Globus pallidus (tissue), 1 donor: ENCODE data around the gene RPS6KA1.
"Not testable (repeated sequence)": the region's sequence is repeated elsewhere in the genome, so short reads cannot be mapped to it uniquely, and the experiment has no call there.

Experiments used
- DNase-seq: peaks from one replicate; pipeline ENCODE4 v3.0.0-alpha.2; 2015; ENCODE audit warnings: low spot score

The RPS6KA1 gene

DNA sequence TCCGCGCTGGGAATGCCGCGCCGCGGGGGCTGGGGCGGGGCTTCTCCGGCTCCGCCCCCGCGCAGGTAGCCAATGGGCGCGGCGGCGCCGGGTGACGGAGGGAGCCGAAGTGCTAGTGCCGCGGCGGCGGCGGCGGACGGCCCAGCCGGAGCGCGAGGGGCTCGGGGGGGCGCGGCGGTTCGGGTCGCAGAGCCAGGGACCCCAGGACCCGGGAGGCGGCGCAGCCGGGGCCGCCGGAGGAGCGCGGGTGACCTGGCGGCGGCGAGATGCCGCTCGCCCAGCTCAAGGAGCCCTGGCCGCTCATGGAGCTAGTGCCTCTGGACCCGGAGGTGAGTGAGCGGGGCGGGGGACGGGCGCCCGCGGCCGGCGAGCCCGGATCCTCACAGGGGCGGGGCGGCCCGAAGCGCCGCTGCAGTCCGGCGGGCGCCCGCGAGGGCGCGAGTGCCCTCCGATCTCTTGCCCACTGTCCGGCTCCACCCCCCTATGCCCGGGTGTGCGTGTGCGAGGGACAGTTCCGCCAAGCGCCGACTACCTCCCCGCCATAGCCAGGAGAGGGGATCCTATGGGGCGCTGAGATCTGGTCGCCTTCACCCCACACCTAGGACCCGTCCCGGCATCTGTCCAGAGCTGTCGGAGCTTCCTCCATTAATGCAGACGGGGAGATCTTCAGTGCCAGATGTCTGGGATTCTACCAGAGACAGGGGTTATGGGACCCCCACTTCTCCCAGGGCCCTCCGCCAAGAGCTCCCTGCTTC lies at the start of gene RPS6KA1:
TSS of gene RPS6KA1 (plus strand) at position 107 of the 755 bp plus-strand sequence. CDS start at position 267, 160 bp downstream.
- peak; percentile 70 for DNase-seq

DNA sequence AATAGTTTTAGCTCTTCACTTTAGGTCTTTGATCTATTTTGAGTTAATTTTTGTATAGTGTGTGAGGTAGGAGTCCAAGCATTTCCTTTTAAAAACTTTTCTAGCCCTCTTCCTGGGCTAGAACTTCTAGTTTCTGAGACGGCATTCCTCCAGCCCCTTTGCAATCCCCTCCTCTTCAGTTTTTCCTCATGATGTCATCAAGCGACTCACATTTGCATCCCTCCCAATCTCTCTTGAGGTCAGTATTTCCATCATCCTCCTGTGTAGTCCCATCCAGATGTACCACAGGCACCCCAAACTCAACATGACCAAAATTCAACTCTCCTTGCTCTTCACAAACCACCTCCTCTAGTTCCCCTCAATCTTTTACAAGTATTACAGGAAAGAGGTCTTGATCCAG lies 46.6 kb upstream of the RPS6KA1 start:
- no peak for DNase-seq

DNA sequence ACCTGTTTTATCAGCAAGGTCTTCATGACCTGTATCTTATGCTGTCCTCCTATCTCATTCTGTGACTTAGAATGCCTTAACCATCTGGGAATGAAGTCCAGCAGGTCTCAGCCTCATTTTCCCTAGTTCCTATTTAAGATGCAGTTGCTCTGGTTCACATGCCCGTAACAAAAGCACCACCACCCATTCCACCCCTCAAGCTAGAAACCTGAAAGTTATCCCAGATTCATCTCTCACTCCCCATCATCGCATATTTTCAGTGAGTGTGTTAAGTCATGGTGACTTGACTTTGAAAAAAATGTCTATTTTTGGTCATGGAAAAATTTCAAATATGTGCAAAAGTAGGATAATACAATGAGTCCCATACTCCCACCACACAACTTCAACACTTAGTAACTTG lies 45.6 kb upstream of the RPS6KA1 start:
- DNase-seq = no peak

DNA sequence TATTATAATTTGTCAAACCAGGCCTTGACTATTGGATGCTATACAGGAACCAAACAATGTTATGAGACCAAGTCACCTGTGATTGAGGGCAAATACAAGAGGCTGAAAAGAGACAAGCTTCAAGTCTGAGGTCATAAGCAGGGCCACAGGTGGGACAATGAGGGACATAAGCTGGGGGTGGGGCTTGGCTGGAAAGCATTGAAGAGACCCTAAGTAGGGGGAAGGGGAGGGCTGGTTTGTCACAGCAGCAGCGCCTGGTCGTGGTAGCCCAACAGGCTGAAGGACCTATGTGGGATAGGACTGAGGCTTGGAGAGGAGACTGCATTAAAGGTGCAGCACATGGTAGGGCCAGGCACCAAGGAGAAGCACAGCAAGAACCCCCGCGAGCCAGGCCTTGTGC lies 39.4 kb upstream of the RPS6KA1 start:
- no peak for DNase-seq

DNA sequence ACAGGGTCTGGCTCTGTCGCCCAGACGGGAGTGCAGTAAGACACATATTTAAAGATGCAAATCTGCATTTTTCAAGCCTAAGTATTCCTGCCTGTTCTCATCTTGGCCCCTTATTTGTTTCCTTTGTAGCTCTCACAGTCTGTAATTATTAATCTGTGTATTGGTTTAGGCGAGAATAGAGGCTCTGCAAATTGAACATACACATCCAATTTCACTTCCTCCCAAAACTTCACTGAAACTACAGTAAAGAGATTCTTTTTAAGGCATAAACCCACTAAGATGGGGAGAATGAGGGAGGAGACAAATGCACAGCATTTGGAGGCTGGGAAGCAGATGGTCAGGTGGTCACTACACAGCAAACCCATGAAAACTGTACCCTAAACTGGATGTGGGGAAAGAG lies 36.3 kb upstream of the RPS6KA1 start:
- no peak for DNase-seq

DNA sequence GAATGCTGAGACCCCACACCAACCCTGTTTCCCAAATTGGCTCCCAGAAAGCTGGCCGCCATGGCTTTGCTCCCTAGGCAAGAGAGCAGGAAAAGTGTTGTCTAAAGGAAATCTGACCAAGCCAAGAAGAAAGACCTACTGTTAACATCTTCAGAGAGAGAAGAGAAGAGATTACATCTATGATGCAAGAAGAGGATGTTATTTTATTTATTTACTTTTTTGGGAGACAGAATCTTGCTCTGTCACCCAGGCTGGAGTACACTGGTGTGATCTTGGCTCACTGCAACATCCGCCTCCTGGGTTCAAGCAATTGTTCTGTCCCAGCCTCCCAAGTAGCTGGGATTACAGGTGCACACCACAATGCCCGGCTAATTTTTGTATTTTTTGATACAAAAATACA lies 35.6 kb upstream of the RPS6KA1 start:
- no peak for DNase-seq

DNA sequence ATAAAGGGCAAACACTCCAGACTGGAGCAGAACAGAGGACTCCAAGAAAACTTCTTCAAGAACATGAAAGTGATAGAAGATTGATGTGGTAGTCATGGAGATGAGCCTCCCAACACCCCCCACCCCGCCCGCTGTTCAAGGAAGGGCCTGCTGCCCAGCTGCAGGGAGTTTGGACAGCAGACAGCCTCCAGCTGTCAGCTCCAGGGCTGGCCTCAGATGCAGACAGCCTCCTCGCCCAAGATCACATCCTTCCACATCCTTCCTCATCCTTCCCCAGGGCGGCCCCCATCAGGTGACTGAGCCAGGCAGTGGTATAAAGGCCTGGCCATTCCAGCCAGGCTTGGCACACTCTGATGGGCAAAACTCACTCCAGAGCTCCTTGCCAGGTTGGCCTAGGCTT lies 32.7 kb upstream of the RPS6KA1 start:
- no peak for DNase-seq

DNA sequence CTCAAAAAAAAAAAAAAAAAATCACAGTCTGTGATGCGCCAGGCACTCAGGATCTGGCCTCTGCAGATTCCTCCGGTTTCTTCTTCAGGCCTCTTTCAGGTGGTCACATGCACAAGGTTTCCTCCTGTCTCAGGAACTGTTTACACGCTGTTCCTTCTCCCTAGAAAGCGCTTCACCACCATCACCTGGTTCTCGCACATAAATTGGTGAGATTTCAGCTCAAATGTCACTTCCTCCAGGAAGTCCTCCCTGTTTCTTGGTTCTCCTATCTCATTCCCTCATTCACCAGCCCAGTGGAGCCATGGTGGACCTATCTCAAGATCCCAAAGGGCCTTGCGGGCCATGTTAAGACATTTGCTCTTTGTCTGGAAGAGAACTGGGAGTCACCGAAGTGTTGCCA lies 30.7 kb upstream of the RPS6KA1 start:
- no peak for DNase-seq

DNA sequence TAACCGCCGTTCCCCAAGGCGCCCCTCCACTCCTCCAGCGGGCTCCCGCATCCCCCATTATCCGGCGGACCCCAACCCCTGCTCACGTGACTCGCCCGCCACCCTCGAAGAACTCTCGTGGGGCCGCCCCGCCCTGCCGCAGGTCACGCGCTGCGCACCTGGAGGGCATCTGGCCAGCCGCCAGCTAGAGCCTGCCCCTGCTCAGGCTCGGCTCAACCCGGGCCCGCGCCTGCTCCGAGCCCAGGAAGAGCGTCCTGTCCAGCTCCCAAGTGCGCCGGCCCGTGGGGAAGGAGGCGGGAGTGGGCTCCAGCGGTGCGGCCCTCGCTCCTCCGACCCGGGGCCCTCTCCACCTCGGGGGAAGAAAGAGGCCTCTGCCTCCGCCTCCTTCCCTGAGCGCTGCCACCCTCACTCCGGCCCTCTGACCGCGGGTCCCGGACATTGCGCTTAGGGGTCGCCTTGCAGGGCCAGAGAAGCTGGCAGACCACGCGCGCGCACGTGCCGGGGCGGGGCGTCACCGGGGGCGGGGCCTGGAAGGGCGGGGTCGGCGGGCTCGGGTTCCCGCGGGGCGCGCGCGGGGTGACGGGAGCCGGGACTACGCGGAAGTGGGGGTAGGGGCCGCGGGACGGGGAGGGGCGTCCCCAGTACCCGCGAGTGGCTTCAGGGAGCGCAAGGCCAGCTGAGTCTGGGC lies 28.9 kb upstream of the RPS6KA1 start:
- peak; percentile 82 for DNase-seq

DNA sequence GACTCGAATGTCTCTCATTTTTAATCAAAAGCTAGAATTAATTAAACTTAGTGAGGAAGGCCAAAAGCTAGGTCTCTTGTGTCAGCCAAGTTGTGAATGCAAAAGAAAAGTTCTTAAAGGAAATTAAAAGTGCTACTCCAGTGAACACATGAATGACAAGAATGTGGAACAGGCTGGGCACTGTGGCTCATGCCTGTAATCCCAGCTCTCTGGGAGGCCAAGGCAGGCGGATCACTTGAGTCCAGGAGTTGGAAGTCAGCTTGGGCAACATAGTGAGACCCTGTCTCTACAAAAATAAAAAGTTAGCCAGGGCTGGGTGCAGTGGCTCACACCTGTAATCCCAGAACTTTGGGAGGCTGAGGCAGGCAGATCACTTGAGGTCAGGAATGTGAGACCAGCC lies 18.9 kb upstream of the RPS6KA1 start:
- DNase-seq = not testable (repeated sequence)

DNA sequence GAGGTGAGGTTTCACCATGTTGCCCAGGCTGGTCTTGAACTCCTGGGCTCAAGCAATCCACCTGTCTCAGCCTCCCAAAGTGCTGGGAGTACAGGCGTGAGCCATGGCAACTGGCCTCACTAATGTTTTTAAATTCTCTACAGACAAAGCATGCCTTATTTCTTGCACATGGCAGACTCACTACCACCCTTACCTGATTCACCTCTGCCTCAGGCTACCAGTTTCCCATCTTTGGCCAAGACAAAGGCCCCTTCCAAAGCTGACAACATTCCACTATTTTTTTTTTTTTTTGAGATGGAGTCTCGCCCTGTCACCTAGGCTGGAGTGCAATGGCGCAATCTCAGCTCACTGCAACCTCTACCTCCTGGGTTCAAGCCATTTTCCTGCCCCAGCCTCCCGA lies 13.7 kb upstream of the RPS6KA1 start:
- not testable (repeated sequence) for DNase-seq

DNA sequence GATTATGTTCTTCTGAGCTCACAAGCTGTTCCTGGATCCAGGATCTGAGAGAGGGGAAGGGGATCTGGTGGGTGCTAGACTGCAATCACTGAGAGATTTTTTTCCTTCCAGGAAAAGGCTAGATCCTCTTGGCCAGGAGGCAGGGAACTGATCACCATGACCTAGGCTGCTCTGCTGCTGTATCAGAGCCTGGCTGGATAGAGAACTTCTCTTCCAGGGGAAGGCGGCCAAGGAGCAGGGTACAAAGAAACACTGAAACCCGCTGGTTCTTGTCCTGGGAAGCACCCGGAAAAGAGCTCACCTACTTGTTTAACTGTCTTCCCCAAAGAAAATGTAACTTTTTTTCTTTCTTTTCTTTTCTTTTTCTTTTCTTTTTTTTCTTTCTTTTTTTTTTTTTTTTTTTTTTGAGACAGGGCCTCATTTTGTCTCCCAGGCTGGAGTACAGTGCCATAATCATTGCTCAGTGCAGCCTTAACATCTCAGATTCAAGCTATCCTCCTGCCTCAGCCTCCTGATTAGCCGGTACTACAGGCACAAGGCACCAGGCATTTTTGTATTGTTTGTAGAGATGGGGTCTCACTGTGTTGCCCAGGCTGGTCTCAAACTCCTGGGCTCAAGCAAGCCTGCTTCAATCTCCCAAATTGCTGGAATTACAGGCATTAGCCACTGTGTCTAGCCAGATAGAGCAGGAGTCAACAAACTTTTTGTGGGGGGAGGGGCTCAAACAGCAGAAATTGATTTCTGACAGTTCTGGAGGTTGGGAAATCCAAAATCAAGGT lies 12.4 kb upstream of the RPS6KA1 start:
- no peak for DNase-seq

DNA sequence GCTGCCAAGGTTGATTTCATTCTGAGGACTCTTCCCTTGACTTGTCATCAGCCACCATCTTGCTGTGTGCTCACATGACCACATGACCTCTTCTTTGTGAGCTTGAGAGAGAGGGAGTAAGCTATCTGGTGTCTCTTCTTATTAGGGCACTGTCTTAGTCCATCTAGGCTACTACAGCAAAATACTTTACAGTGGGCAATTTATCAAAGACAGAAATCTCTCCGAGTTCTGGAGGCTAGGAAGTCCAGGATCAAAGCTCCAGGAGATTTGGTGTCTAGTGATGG lies 11.9 kb upstream of the RPS6KA1 start:
- no peak for DNase-seq

DNA sequence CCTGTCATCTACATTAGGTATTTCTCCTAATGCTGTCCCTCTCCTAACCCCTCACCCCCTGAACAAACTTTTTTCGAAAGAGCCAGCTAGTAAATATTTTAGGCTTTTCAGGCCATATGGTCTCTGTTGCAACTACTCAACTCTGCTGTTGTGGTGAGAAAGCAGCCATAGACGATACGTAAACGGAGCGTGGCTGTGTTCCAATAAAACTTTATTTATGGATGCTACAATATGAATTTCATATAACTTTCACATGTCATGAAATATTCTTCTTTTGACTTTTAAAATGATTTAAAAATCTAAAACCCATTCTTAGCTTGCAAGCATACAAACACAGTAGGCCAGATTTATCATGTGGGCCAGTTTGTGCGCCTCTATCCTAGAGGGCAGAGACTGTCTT lies 11.2 kb upstream of the RPS6KA1 start:
- DNase-seq = no peak

DNA sequence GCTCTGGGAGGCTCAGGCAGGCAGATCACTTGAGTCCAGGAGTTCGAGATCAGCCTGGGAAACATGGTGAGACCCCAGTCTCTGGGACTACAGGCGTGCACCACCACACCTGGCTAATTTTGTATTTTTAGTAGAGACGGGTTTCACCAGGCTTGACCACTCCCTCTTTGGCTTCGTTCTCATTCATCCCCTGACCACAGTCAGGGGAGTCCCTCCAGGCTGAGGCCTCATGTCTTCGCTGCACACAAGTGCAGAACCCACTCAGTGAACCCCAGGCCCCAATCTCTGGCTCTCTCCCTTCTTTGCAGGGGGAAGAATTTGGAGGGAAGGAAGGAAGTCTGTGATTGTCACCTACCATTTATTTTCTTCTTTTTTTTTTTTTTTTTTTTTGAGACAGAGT lies 9.2 kb upstream of the RPS6KA1 start:
- no peak for DNase-seq

DNA sequence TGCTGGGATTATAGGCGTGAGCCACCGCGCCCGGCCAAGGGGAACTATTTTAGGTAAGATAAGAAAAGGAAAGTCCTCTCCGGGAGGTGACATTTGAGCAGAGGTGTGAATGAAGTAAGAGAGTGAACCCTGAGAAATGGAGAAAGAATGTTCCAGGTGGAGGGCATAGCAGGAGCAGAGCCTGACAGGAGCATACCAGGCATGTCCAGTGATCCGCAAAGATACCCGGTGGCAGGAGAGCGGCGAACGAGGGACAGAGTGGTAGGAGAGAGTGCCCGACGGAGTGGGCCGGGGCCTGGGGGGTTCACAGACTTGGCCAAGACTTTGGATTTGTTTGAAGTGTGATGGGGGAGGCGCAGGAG lies 7.9 kb upstream of the RPS6KA1 start:
- DNase-seq = no peak

DNA sequence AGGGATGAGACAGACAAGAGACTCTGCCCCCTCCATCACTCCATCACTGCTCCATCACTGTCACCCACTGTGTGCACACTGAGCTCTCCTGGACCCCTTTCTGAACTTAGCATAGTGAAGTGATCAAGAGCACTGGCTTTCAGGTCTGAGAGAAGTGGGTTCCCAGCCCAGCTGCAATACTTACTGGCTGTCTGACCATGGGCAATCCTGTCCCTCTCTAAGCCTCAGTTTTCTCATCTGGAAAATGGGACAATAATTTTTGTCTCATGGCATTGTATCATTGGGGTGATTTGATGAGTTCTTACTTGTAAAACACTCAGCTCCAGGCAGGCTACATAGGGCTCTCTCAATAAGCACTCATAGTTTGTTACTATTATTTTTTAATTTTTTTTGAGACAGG lies 7.5 kb upstream of the RPS6KA1 start:
- no peak for DNase-seq

DNA sequence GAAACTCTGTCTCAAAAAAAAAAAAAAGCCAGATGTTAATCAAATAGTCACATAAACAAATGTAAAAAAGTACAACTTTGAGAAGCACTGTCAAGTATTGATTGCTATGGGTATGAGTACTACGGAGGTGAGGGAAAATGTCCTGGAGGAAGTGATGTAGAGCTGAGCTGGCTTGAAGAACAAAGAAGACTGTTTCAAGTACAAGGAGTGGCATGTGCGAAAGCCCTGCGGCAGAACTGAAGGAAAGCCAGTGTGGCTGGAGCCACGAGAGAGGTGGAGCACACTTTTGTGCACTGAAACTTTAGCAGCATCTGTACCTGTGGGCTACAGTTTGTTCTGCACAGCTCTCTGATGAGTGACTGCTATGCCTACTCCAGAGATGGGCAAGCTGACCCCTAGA lies 5.4 kb upstream of the RPS6KA1 start:
- DNase-seq = no peak

DNA sequence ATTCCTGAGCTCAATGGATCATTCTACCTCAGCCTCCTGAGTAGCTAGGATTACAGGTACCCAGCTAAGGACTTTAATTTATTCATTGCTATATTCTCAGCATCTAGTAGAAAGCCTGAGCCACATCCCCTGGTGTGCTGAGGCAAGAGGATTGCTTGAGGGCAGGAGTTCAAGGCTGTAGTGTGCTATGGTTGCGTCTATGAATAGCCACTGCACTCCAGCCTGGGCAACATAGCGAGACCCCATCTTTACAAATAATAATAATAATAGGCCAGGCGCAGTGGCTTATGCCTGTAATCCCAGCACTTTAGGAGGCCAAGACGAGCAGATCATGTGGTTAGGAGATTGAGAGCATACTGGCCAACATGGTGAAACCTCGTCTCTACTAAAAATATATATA lies 3.3 kb upstream of the RPS6KA1 start:
- no peak for DNase-seq

DNA sequence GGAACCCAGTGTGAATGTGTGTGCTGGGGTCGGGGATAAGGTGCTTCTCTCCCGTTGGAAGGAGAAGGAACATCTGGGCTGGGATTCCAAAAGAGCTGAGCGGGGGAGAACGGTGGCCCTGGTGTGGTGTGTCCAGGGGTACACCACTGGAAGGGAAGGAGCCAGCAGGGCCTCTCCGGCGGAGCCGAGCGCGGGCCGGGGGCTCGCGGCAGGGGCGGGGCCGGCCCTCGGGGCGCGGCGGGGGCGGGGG lies 231 bp upstream of the RPS6KA1 start:
- DNase-seq = no peak

DNA sequence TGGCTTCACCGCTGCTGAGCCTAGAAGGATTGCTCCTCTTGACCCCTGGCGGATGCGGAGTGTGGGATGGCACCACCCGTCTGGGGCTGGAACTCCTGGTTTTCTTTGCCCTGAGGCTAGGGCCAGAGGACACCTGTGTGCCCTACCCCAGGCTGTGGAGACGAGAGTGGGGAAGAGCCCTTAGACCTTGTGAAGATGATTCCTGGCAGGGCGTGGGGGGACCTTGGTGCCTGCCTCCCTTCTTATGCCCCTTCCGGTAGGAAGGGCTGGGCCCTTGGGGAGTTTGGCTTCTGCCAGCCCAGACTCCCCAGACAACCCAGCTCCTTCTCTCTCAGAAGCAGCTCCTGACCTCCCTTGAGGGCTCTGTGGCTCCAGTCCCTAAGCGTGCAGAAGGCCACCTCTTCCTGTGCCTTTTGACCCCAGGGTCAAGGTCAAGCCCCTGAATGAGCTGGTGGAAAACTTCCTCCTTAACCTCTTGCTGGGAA lies 891 bp downstream of the RPS6KA1 start:
- DNase-seq = no peak

DNA sequence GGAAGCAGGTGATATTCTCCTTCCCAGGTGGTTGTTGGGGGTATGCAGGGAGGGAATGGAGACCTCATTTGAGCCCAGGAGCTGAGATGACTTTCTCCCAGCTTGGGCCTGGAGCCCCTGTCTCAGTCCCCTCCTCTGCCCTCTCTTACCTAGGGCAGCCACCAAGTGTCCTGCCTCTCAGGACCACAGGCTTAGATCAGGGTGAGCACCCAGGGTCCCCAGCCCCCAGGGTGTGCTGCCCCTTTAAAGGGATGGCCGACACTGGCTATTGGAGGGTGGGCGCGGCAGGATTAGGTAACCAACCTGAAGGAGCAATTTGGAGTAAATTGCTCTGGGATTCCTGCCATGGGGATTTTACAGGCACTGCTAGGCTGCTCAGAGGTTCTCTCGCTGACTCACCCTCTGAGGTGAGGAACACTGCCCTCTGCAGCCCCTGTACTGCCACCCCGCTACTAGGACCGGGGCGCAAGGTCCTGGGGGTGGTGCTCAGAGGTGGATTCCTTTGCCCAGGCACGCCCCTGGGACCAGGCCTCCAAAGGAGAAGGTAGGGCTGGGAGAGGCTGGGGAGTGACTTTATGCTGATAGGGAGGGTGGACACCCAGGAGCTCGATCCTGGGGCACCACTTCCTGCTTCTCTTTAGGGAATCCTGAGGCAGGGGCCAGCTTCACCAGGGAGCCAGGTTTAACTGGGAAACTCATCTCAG lies 1.5 kb downstream of the RPS6KA1 start:
- no peak for DNase-seq

DNA sequence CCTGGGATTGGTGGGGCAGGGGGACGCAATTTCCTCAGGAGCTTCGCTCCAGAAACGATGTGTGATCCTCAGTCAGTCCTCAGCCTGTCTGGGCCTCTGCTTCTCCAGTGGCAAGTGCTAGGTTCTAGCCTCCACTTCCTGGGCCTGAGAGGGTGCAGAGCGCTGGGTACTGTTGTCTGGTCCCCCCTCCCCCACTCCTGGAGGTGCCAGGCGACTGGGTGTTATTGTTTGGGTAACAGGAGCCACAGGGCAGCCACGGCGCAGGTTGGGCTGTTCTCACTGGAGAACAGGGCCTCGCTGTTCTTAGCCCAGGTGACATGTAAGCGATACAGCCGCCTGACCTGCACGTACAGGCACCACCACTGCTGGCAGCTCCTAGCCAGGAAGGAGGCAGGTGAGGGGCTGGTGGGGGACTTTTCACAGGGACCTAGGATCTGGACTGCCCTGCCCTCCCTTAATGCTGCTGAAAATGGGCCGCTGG lies 2.1 kb downstream of the RPS6KA1 start:
- no peak for DNase-seq
